HCT116 (cell line): ENCODE data around the gene PDE6D. TPM values are rescaled to one million over a fixed set of nuclear protein-coding genes. Genes with fewer than 3 reads are reported as not detected.

ENCODE experiments used
- ATAC-seq: fragments of 200-7000 bp; cut with Tn5 transposase; 2 replicates; pipeline ENCODE4 v1.9.1; 2020; ENCODE audit warnings: mild to moderate bottlenecking, moderate library complexity
- BruUV-seq: library from RNA; stranded (reverse); fragments of 400-500 nt; replicated peaks from 2 replicates; lab custom pipeline; 2021; lab: Mats Ljungman, UMichigan
- CTCF ChIA-PET: fragments of 300-600 bp; sonication (Branson Sonifier 250); formaldehyde crosslinking; loops from one replicate; lab custom pipeline; 2021; ENCODE audit warnings: antibody characterized with exemption; lab: Charles Lee
- POLR2A ChIA-PET: fragments of 300-600, 350-600 bp; sonication (Branson Sonifier 250); formaldehyde crosslinking; loops from one replicate; lab custom pipeline; 2021; ENCODE audit warnings: antibody characterized with exemption; lab: Charles Lee
- RAD21 ChIA-PET, 2 experiments: fragments of 300-600 bp; sonication (Branson Sonifier 250); formaldehyde crosslinking; loops; one replicate each; lab custom pipeline; 2023; ENCODE audit warnings: low total read pairs in 2 of 2; ENCODE audit not compliant: uncharacterized antibody in 2 of 2, unreplicated experiment in 2 of 2, low non-redundant PET in 1 of 2; lab: Charles Lee
- DNase-seq: peaks from one replicate; pipeline ENCODE4 v3.0.0-alpha.2; 2010; ENCODE audit warnings: low read depth, low spot score
- H2AFZ ChIP-seq: fragments of 200-600 bp; shearing (Covaris generic), sonication (generic); 2 replicates; pipeline ENCODE4 v1.6.1; 2017; ENCODE audit warnings: low read depth, mixed run types, mixed read lengths, antibody characterized with exemption, low read length; ENCODE audit not compliant: poor library complexity, severe bottlenecking
- H3K27ac ChIP-seq: 2 replicates; pipeline ENCODE4 v1.5.1; 2012; ENCODE audit warnings: low read depth, low read length
- H3K27me3 ChIP-seq: fragments of 200-600 bp; sonication (generic); 2 replicates; pipeline ENCODE4 v1.6.1; 2016; ENCODE audit warnings: mixed run types, low read length, mixed read lengths; ENCODE audit not compliant: insufficient read depth
- H3K36me3 ChIP-seq, 2 experiments: fragments of 200-500 bp in 1 of 2; fragments of 200-600 bp in 1 of 2; sonication (Bioruptor generic) in 1 of 2; sonication (generic) in 1 of 2; 2 replicates each; pipeline versions ENCODE4 v1.5.1 to v1.6.1; 2014 to 2016; ENCODE audit warnings: low read length in 2 of 2, inconsistent platforms in 1 of 2, mixed read lengths in 1 of 2, mixed run types in 1 of 2; ENCODE audit not compliant: insufficient read depth in 2 of 2, control insufficient read depth in 1 of 2
- H3K4me1 ChIP-seq, 2 experiments: fragments of 200-600 bp in 1 of 2; sonication (generic) in 1 of 2; 2 replicates each; pipeline versions ENCODE4 v1.5.1 to v1.6.1; 2012 to 2017; ENCODE audit warnings: low read length in 2 of 2, inconsistent platforms in 1 of 2, mild to moderate bottlenecking in 1 of 2, mixed read lengths in 1 of 2, mixed run types in 1 of 2, moderate library complexity in 1 of 2; ENCODE audit not compliant: insufficient read depth in 2 of 2, control insufficient read depth in 1 of 2
- H3K4me2 ChIP-seq: fragments of 200-600 bp; sonication (generic); 2 replicates; pipeline ENCODE4 v1.6.1; 2017; ENCODE audit warnings: mixed run types, low read length, mixed read lengths
- H3K4me3 ChIP-seq, 2 experiments: fragments of 200-600 bp in 1 of 2; sonication (generic) in 1 of 2; replicated peaks in 1 of 2; 2 replicates each; pipeline ENCODE4 v1.5.1; 2011 to 2016; ENCODE audit warnings: low read length in 2 of 2, control low read depth in 1 of 2, low read depth in 1 of 2, mild to moderate bottlenecking in 1 of 2, mixed read lengths in 1 of 2, mixed run types in 1 of 2
- H3K79me2 ChIP-seq: fragments of 200-600 bp; sonication (generic); 2 replicates; pipeline ENCODE4 v1.6.1; 2017; ENCODE audit warnings: mild to moderate bottlenecking, mixed run types, low read length, moderate library complexity, mixed read lengths; ENCODE audit not compliant: insufficient read depth
- H3K9ac ChIP-seq: fragments of 200-600 bp; sonication (generic); 2 replicates; pipeline ENCODE4 v1.6.1; 2016; ENCODE audit warnings: low read length, mixed read lengths
- H3K9me2 ChIP-seq: fragments of 200-600 bp; sonication (generic), shearing (Covaris generic); 2 replicates; pipeline ENCODE4 v1.6.1; 2017; ENCODE audit warnings: mixed run types, mild to moderate bottlenecking, moderate library complexity; ENCODE audit not compliant: insufficient read depth
- H3K9me3 ChIP-seq, 2 experiments: fragments of 200-500 bp in 1 of 2; fragments of 200-600 bp in 1 of 2; sonication (Bioruptor generic) in 1 of 2; sonication (generic) in 1 of 2; 2 replicates each; pipeline ENCODE4 v1.6.1; 2014 to 2017; ENCODE audit warnings: low read length in 2 of 2, mixed read lengths in 2 of 2, inconsistent platforms in 1 of 2, low read depth in 1 of 2, mild to moderate bottlenecking in 1 of 2, mixed run types in 1 of 2, moderate library complexity in 1 of 2; ENCODE audit not compliant: control insufficient read depth in 1 of 2, insufficient read depth in 1 of 2
- H4K20me1 ChIP-seq: fragments of 200-600 bp; sonication (generic), shearing (Covaris generic); 2 replicates; pipeline ENCODE4 v1.6.1; 2017; ENCODE audit warnings: mixed run types, mild to moderate bottlenecking, moderate library complexity; ENCODE audit not compliant: insufficient read depth
- EZH2 ChIP-seq: fragments of 200-600 bp; sonication (generic); IDR thresholded peaks from 2 replicates; pipeline ENCODE4 v1.6.1; 2017; ENCODE audit warnings: antibody characterized with exemption, mixed run types
- EZH2phosphoT487 ChIP-seq: fragments of 200-600 bp; IDR thresholded peaks from 2 replicates; pipeline ENCODE4 v1.6.1; 2018; ENCODE audit warnings: antibody characterized with exemption, borderline replicate concordance
- JUND ChIP-seq: IDR thresholded peaks from 2 replicates; pipeline ENCODE4 v1.6.1; 2012
- POLR2A ChIP-seq: IDR thresholded peaks from 2 replicates; pipeline ENCODE4 v1.7.0; 2011; ENCODE audit warnings: borderline replicate concordance; ENCODE audit not compliant: insufficient read depth, insufficient read length; ENCODE audit errors: extremely low read depth
- SP1 ChIP-seq: IDR thresholded peaks from 2 replicates; pipeline ENCODE4 v1.6.1; 2012; ENCODE audit warnings: low read depth
- SRF ChIP-seq: IDR thresholded peaks from 2 replicates; pipeline ENCODE4 v1.6.1; 2012; ENCODE audit warnings: low read depth
- TCF7L2 ChIP-seq: IDR thresholded peaks from 2 replicates; pipeline ENCODE4 v1.7.0; 2011; ENCODE audit warnings: borderline replicate concordance, inconsistent platforms; ENCODE audit not compliant: insufficient read depth, insufficient read length; ENCODE audit errors: extremely low read depth
- intact Hi-C: fragments of 100-400 bp; cut with micrococcal nuclease; formaldehyde crosslinking; loops from 2 replicates; pipeline ENCODE4 v1.10.0; 2022
- total RNA-seq: library from RNA; stranded (reverse); gene quantifications from one replicate; pipeline ENCODE4 v1.2.1, GENCODE V29; 2021; ENCODE audit not compliant: unreplicated experiment
- TF ChIP-seq, protein P1 (sequence below): IDR thresholded peaks from 2 replicates; pipeline ENCODE4 v1.6.1; 2012; ENCODE audit warnings: low read depth

The PDE6D gene
- total RNA-seq, 1 experiment from 2014 or later: 26.6 TPM

DNA sequence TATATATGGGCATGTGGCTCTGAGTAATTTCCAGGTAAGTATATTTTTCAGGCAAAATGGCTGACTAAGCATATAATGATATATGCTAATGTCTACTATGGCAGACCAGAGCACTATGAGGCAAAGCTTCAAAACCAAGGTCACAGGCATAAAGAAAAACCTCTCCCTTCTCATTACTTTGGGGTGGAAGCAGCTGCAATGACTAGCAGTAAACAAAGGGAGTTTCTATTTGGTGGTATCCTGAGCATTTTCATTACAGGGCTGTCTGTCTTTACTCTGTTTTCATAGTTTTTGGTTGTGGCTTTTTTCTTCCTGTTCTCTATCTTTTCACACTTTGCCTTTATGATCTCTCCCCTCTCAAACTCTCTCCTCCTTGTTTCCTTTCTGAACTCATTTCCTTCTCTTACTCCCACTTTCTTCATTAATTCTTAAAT is 15.6 kb downstream of the PDE6D start:
- POLR2A ChIA-PET: no interaction called here
- TF ChIP-seq, protein P1, sequence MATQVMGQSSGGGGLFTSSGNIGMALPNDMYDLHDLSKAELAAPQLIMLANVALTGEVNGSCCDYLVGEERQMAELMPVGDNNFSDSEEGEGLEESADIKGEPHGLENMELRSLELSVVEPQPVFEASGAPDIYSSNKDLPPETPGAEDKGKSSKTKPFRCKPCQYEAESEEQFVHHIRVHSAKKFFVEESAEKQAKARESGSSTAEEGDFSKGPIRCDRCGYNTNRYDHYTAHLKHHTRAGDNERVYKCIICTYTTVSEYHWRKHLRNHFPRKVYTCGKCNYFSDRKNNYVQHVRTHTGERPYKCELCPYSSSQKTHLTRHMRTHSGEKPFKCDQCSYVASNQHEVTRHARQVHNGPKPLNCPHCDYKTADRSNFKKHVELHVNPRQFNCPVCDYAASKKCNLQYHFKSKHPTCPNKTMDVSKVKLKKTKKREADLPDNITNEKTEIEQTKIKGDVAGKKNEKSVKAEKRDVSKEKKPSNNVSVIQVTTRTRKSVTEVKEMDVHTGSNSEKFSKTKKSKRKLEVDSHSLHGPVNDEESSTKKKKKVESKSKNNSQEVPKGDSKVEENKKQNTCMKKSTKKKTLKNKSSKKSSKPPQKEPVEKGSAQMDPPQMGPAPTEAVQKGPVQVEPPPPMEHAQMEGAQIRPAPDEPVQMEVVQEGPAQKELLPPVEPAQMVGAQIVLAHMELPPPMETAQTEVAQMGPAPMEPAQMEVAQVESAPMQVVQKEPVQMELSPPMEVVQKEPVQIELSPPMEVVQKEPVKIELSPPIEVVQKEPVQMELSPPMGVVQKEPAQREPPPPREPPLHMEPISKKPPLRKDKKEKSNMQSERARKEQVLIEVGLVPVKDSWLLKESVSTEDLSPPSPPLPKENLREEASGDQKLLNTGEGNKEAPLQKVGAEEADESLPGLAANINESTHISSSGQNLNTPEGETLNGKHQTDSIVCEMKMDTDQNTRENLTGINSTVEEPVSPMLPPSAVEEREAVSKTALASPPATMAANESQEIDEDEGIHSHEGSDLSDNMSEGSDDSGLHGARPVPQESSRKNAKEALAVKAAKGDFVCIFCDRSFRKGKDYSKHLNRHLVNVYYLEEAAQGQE: no peak
- TF ChIP-seq SRF (no peak), SP1 (no peak), TCF7L2 (no peak), POLR2A (no peak), JUND (no peak), EZH2 (no peak), EZH2phosphoT487 (no peak)
- Histone ChIP-seq H3K27ac (no peak overlapping the region), H3K79me2 (no peaks in the 10 kb centered on the region), H4K20me1 (no peaks in the 10 kb centered on the region), H3K9ac (no peak overlapping the region), H3K4me2 (no peak overlapping the region), H3K4me1 (peaks cover 0 to 11% of the 10 kb centered on the region in 2 experiments; a peak in 1 of 4 replicates), H3K27me3 (no peaks in the 10 kb centered on the region), H3K9me2 (no peaks in the 10 kb centered on the region), H3K9me3 (no peaks in the 10 kb centered on the region), H3K4me3 (no peak overlapping the region), H2AFZ (no peak overlapping the region), H3K36me3 (no peaks in the 10 kb centered on the region)
- CTCF ChIA-PET: no interaction called here
- intact Hi-C loops: no loop called here
- BruUV-seq: no TSS peak
- RAD21 ChIA-PET: no interaction called here
- no peak for ATAC-seq
- no peak for DNase-seq
